ENCODE measurements around the gene ELOA.

DNA sequence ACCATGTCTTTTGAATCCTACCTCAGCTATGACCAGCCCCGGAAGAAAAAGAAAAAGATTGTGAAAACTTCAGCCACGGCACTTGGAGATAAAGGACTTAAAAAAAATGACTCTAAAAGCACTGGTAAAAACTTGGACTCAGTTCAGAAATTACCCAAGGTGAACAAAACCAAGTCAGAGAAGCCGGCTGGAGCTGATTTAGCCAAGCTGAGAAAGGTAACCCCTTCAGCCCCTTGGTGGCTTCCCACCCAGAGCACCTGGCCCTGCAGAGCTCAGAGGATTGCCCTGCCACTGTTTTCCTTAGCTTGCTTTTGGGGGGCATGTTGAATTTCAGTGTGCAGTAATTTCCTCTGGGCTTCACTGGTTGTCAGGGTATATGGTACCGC, 8.5 kb downstream of the ELOA start:
- TF ChIP-seq, protein P1, sequence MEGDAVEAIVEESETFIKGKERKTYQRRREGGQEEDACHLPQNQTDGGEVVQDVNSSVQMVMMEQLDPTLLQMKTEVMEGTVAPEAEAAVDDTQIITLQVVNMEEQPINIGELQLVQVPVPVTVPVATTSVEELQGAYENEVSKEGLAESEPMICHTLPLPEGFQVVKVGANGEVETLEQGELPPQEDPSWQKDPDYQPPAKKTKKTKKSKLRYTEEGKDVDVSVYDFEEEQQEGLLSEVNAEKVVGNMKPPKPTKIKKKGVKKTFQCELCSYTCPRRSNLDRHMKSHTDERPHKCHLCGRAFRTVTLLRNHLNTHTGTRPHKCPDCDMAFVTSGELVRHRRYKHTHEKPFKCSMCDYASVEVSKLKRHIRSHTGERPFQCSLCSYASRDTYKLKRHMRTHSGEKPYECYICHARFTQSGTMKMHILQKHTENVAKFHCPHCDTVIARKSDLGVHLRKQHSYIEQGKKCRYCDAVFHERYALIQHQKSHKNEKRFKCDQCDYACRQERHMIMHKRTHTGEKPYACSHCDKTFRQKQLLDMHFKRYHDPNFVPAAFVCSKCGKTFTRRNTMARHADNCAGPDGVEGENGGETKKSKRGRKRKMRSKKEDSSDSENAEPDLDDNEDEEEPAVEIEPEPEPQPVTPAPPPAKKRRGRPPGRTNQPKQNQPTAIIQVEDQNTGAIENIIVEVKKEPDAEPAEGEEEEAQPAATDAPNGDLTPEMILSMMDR (IDR thresholded peaks at IDR 0.05), result no peak
- no peak for TF ChIP-seq POLR2A (IDR thresholded peaks at IDR 0.05)

Measured in Peyer's patch (tissue), 4 donors.